Transverse colon (tissue), 4 donors: ENCODE data around the gene RAE1. TPM values are rescaled to one million over a fixed set of nuclear protein-coding genes. Genes with fewer than 3 reads are reported as not detected.

Source experiments
- DNase-seq: peaks from one replicate; pipeline ENCODE4 v3.0.0-alpha.2; 2019
- H3K27ac ChIP-seq, 4 donors: fragments of 200-600 bp; sonication (generic); 2 replicates each; pipeline ENCODE4 v1.5.1; 2016 to 2018; ENCODE audit warnings: inconsistent platforms in 4 of 4
- H3K27me3 ChIP-seq: fragments of 200-600 bp; sonication (generic); 2 replicates; pipeline ENCODE4 v1.5.1; 2017; ENCODE audit warnings: inconsistent platforms
- H3K36me3 ChIP-seq, 4 donors: fragments of 200-600 bp; sonication (generic); 2 replicates each; pipeline ENCODE4 v1.5.1; 2017 to 2019; ENCODE audit warnings: inconsistent platforms in 4 of 4
- H3K4me1 ChIP-seq, 4 donors: fragments of 200-600 bp; sonication (generic); 2 replicates each; pipeline ENCODE4 v1.5.1; 2017 to 2020; ENCODE audit warnings: inconsistent platforms in 4 of 4
- H3K4me3 ChIP-seq, 4 donors: fragments of 200-600 bp; sonication (generic); 1 replicate in 1 of 4; 2 replicates in 3 of 4; pipeline versions ENCODE4 v1.5.1 to v1.6.1; 2017 to 2019; ENCODE audit warnings: inconsistent platforms in 4 of 4
- H3K9me3 ChIP-seq, 2 donors: fragments of 200-600 bp; sonication (generic); 2 replicates each; pipeline ENCODE4 v1.5.1; 2017 to 2019; ENCODE audit warnings: inconsistent platforms in 2 of 2
- EP300 ChIP-seq: sonication (generic); formaldehyde crosslinking; IDR thresholded peaks from one replicate; pipeline ENCODE4 v1.6.1; 2017; ENCODE audit warnings: antibody characterized with exemption, low read depth
- POLR2A ChIP-seq: fragments of 450-650 bp; IDR thresholded peaks from one replicate; pipeline ENCODE4 v1.6.1; 2016; ENCODE audit warnings: antibody characterized with exemption, mild to moderate bottlenecking, moderate library complexity
- POLR2AphosphoS5 ChIP-seq, 3 donors: sonication (generic); formaldehyde crosslinking; IDR thresholded peaks; one replicate each; pipeline ENCODE4 v1.6.1; 2016; ENCODE audit warnings: antibody characterized with exemption in 3 of 3
- WGBS, 2 donors: methylation state at CpG; one replicate each; pipeline ENCODE4 v1.1.5; 2018; ENCODE audit warnings: low coverage in 1 of 2; 5-methylcytosine and 5-hydroxymethylcytosine counted together
- in situ Hi-C, 4 donors: fragments of 200-750 bp; cut with MboI; loops; one replicate each; pipeline versions ENCODE4 v1.15.0 to v1.15.1; 2017; ENCODE audit warnings: low sequenced_read_pairs in 3 of 4, low pct_ligation_motif_present in 1 of 4, low pct_unique_long_range_greater_than_20kb in 1 of 4
- intact Hi-C: fragments of 100-400 bp; cut with DNase I; formaldehyde crosslinking; loops from one replicate; pipeline ENCODE4 v1.15.1; 2023; ENCODE audit warnings: low total_unique reads
- total RNA-seq, 4 donors: library from RNA; depleted of rRNA; stranded (reverse); fragments of >200 nt; gene quantifications; one replicate each; pipeline ENCODE4 v1.1.0, GENCODE V29; 2016
- TF ChIP-seq, protein P1 (sequence below), 5 experiments: fragments of 200-600 bp in 3 of 5; fragments of 450-650 bp in 2 of 5; sonication (generic) in 3 of 5; IDR thresholded peaks; 1 replicate in 2 of 5; 2 replicates in 3 of 5; pipeline ENCODE4 v1.5.1; 2016 to 2017; ENCODE audit warnings: antibody characterized with exemption in 5 of 5, inconsistent platforms in 3 of 5, mild to moderate bottlenecking in 2 of 5, moderate library complexity in 1 of 5

The RAE1 gene
- total RNA-seq, 4 donors from 2014 or later: 5.6 to 29.9 (median 15.2) TPM

DNA sequence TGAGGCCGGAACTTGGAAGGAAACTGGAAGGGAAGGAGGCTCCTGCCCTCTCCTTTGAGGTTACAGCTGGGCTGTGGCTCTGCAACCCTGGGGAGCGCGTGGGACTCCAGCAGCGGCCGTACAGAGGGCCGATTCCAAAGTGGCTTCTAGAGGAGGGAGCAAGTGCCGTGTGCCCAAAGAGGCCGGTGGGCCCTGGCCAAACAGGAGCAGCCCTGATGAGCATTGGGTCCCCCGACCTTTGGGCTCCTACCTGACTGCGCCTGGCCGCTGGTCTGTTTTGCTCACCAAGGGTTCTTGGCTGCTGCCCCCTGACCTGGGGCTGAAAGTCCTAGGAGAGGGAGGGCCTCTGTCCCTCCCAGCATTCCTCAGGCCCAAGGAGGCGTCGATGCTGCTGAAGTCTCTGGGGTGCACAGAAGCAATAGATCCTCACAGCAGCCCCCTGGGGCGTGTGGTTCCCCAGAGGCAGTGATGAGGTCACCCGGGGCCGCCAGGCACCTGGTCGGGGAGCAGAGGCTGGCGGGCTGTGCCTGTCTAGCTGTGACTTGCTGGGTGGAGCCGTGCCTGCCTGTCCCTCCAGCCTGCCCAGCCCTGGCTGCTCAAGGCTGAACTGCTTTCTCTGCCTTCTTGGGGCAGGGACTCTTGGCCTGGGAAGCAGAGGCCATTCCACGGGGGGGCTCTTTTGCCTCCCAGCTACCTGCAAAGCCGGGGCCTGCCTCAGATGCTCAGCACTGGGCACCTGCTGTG, 49.9 kb downstream of the RAE1 start:
- H3K36me3 ChIP-seq: peaks cover 0 to 8% (median 3%) of the 10 kb centered on the region in 4 donors
- intact Hi-C loops (no loop called here), in situ Hi-C loops (no loop called here)
- H3K9me3 ChIP-seq: no peaks in the 10 kb centered on the region
- peaks cover 31 to 70% (median 44%) of the 10 kb centered on the region in 4 donors for H3K4me1 ChIP-seq
- no peaks in the 10 kb centered on the region for H3K27me3 ChIP-seq
- peak overlapping the region; percentile 7 to 95 (median 93) for H3K27ac ChIP-seq
- DNase-seq: no peak
- H3K4me3 ChIP-seq: no peak overlapping the region
- WGBS, 2 donors: 72% methylated on average over 19 of the region's 21 CpGs; no CpG with 5 or more reads in 1 of the 2 donors
- TF ChIP-seq POLR2AphosphoS5 (IDR thresholded peaks at IDR 0.05) (no peak), EP300 (no peak), POLR2A (no peak)
- TF ChIP-seq, protein P1, sequence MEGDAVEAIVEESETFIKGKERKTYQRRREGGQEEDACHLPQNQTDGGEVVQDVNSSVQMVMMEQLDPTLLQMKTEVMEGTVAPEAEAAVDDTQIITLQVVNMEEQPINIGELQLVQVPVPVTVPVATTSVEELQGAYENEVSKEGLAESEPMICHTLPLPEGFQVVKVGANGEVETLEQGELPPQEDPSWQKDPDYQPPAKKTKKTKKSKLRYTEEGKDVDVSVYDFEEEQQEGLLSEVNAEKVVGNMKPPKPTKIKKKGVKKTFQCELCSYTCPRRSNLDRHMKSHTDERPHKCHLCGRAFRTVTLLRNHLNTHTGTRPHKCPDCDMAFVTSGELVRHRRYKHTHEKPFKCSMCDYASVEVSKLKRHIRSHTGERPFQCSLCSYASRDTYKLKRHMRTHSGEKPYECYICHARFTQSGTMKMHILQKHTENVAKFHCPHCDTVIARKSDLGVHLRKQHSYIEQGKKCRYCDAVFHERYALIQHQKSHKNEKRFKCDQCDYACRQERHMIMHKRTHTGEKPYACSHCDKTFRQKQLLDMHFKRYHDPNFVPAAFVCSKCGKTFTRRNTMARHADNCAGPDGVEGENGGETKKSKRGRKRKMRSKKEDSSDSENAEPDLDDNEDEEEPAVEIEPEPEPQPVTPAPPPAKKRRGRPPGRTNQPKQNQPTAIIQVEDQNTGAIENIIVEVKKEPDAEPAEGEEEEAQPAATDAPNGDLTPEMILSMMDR (IDR thresholded peaks at IDR 0.05): no peak

DNA sequence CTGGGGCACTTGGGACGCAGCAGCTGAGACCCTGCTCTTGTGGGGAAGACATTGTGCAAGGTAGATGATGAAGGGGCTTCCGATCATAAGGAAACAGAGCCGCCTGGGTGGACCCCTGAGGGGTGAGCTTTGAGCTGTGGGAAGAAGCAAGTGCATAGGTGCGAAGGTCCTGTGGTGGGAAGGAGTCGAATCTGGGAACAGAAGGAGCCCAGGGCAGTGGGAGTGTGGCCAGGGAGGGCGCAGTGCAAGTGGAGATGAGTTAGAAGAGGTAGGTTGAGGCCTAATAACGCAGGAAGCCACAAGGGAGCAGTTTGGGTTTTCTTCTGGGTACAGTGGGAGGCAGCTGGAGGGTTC, 50.5 kb downstream of the RAE1 start:
- in situ Hi-C loops (no loop called here), intact Hi-C loops (no loop called here)
- Histone ChIP-seq H3K27ac (peak overlapping the region; percentile 6 to 95 (median 93)), H3K4me3 (no peak overlapping the region), H3K4me1 (peaks cover 31 to 64% (median 41%) of the 10 kb centered on the region in 4 donors), H3K9me3 (no peaks in the 10 kb centered on the region), H3K27me3 (no peaks in the 10 kb centered on the region), H3K36me3 (peaks cover 0 to 8% (median 5%) of the 10 kb centered on the region in 4 donors)
- TF ChIP-seq, protein P1 (IDR thresholded peaks at IDR 0.05): no peak
- no peak for TF ChIP-seq POLR2A
- TF ChIP-seq POLR2AphosphoS5 (IDR thresholded peaks at IDR 0.05): no peak
- no peak for TF ChIP-seq EP300
- DNase-seq: no peak
- WGBS, 2 donors: 92 to 95% methylated on average over 6 to 7 of the region's 7 CpGs

DNA sequence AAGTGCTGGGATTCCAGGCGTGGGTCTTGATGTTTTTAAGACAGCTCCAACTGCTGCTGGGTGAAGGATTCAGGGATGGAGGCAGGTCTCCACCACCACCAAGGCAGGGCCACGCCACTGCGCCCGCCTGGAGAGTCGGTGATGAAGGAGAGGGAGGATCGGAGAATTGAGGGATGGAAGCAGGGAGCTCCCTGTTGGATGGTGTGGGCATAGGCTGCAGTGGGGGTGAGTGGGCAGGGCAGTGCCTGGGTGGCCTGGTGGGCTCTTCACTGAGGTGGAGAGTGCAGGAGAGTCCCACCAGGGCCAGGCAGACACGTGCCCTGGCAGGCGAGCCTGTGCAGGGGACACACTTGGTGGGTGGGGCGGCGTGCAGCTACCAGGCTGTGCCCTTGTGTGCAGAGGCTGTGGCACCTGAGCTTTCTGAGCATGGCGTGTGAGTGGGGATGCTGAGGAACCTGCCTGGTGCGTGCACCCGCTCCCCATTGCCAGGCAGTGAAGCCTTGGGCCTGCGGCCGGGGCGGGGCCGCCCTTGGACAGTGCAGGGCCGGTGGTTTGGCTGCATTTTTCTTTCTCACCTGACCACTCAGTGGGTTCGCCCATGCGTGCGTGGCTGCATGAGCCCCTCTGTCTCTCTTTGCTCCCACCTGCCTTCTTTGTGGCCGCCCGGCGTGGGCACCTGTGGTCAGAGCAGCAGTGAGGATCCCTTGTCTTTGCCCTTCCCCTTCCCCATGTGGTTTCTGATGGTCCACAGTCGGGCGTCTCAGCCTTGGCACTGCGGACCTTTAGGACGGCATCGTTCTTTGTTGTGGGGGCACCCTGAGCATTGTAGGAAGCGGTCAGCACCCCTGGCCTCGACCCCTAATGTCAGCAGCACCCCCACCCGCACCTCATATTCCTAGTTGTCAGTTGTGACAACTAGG, 51.4 kb downstream of the RAE1 start:
- in situ Hi-C loops: no loop called here
- H3K36me3 ChIP-seq: peaks cover 0 to 11% (median 6%) of the 10 kb centered on the region in 4 donors
- no peak for DNase-seq

More for the DNA sequence above, 51.4 kb downstream of the RAE1 start:
- no peak overlapping the region for H3K4me3 ChIP-seq
- 93% methylated on average over 32 of the region's 32 CpGs; no CpG with 5 or more reads in 1 of the 2 donors for WGBS, 2 donors
- peaks cover 27 to 55% (median 35%) of the 10 kb centered on the region in 4 donors for H3K4me1 ChIP-seq
- H3K9me3 ChIP-seq: no peaks in the 10 kb centered on the region
- no peaks in the 10 kb centered on the region for H3K27me3 ChIP-seq
- peak overlapping the region in 2 of 4 donors; percentile 1 to 94 for H3K27ac ChIP-seq
- TF ChIP-seq, protein P1 (IDR thresholded peaks at IDR 0.05): no peak
- TF ChIP-seq POLR2AphosphoS5 (IDR thresholded peaks at IDR 0.05): no peak
- TF ChIP-seq POLR2A: no peak
- no peak for TF ChIP-seq EP300
- intact Hi-C loops: no loop called here
